Suprapubic skin (tissue), 4 donors: Measurements from ENCODE around the gene SOX8. TPM values are rescaled to one million over a fixed set of nuclear protein-coding genes. Genes with fewer than 3 reads are reported as not detected.

Source experiments
- DNase-seq, 2 donors: peaks; one replicate each; pipeline ENCODE4 v3.0.0-alpha.2; 2019; ENCODE audit warnings: low spot score in 2 of 2
- H3K27ac ChIP-seq: fragments of 200-600 bp; sonication (generic); one replicate; pipeline ENCODE4 v1.5.1; 2019
- H3K27me3 ChIP-seq: fragments of 200-600 bp; sonication (generic); one replicate; pipeline ENCODE4 v1.5.1; 2019
- H3K36me3 ChIP-seq: fragments of 200-600 bp; sonication (generic); one replicate; pipeline ENCODE4 v1.5.1; 2019
- H3K4me1 ChIP-seq: fragments of 200-600 bp; sonication (generic); one replicate; pipeline ENCODE4 v1.5.1; 2019
- H3K4me3 ChIP-seq: fragments of 200-600 bp; sonication (generic); one replicate; pipeline ENCODE4 v1.5.1; 2019; ENCODE audit warnings: mild to moderate bottlenecking
- H3K9me3 ChIP-seq: fragments of 200-600 bp; sonication (generic); one replicate; pipeline ENCODE4 v1.5.1; 2019
- EP300 ChIP-seq: sonication (generic); formaldehyde crosslinking; IDR thresholded peaks from one replicate; pipeline ENCODE4 v1.6.1; 2017; ENCODE audit warnings: antibody characterized with exemption
- POLR2A ChIP-seq, 2 donors: fragments of 450-650 bp; IDR thresholded peaks; one replicate each; pipeline ENCODE4 v1.6.1; 2017; ENCODE audit warnings: antibody characterized with exemption in 2 of 2, mild to moderate bottlenecking in 2 of 2, moderate library complexity in 2 of 2
- POLR2AphosphoS5 ChIP-seq, 3 donors: sonication (generic); formaldehyde crosslinking; IDR thresholded peaks; one replicate each; pipeline ENCODE4 v1.6.1; 2017; ENCODE audit warnings: antibody characterized with exemption in 3 of 3
- WGBS: methylation state at CpG from one replicate; pipeline ENCODE4 v1.1.5; 2018; 5-methylcytosine and 5-hydroxymethylcytosine counted together
- total RNA-seq, 4 donors: library from RNA; depleted of rRNA; stranded (reverse); fragments of >200 nt; gene quantifications; one replicate each; pipeline ENCODE4 v1.1.0, GENCODE V29; 2016
- TF ChIP-seq, protein P1 (sequence below), 2 donors: fragments of 200-600 bp in 1 of 2; fragments of 450-650 bp in 1 of 2; sonication (generic) in 1 of 2; IDR thresholded peaks; one replicate each; pipeline ENCODE4 v1.5.1; 2016 to 2019; ENCODE audit warnings: antibody characterized with exemption in 2 of 2, mild to moderate bottlenecking in 1 of 2, moderate library complexity in 1 of 2

The SOX8 gene
- total RNA-seq, 4 donors from 2014 or later: 4.0 to 12.2 (median 7.3) TPM

GRCh38 chr16:1002399-1003166 lies 21.0 kb downstream of the SOX8 start:
- Histone ChIP-seq H3K36me3 (no peaks in the 10 kb centered on the region), H3K27ac (no peak overlapping the region), H3K27me3 (peaks cover 79% of the 10 kb centered on the region), H3K9me3 (no peaks in the 10 kb centered on the region), H3K4me1 (peaks cover 22% of the 10 kb centered on the region), H3K4me3 (no peak overlapping the region)
- TF ChIP-seq, protein P1, sequence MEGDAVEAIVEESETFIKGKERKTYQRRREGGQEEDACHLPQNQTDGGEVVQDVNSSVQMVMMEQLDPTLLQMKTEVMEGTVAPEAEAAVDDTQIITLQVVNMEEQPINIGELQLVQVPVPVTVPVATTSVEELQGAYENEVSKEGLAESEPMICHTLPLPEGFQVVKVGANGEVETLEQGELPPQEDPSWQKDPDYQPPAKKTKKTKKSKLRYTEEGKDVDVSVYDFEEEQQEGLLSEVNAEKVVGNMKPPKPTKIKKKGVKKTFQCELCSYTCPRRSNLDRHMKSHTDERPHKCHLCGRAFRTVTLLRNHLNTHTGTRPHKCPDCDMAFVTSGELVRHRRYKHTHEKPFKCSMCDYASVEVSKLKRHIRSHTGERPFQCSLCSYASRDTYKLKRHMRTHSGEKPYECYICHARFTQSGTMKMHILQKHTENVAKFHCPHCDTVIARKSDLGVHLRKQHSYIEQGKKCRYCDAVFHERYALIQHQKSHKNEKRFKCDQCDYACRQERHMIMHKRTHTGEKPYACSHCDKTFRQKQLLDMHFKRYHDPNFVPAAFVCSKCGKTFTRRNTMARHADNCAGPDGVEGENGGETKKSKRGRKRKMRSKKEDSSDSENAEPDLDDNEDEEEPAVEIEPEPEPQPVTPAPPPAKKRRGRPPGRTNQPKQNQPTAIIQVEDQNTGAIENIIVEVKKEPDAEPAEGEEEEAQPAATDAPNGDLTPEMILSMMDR (IDR thresholded peaks at IDR 0.05): no peak
- no peak for TF ChIP-seq EP300
- TF ChIP-seq POLR2AphosphoS5 (IDR thresholded peaks at IDR 0.05): no peak
- TF ChIP-seq POLR2A (IDR thresholded peaks at IDR 0.05): no peak
- 57% methylated on average over 35 of the region's 46 CpGs for WGBS
- no peak for DNase-seq

- Histone ChIP-seq H3K27me3 (peaks cover 80% of the 10 kb centered on the region), H3K4me3 (no peak overlapping the region), H3K27ac (no peak overlapping the region), H3K4me1 (peaks cover 15% of the 10 kb centered on the region), H3K36me3 (no peaks in the 10 kb centered on the region), H3K9me3 (no peaks in the 10 kb centered on the region)
- DNase-seq: no peak
- WGBS: 67% methylated on average over 21 of the region's 41 CpGs
- TF ChIP-seq POLR2AphosphoS5 (IDR thresholded peaks at IDR 0.05): no peak
- TF ChIP-seq, protein P1 (IDR thresholded peaks at IDR 0.05): no peak
- no peak for TF ChIP-seq EP300
- TF ChIP-seq POLR2A (IDR thresholded peaks at IDR 0.05): no peak
These were observed 22.1 kb downstream of the SOX8 start for GRCh38 chr16:1003391-1004347.

GRCh38 chr16:1005286-1005685 lies 23.7 kb downstream of the SOX8 start:
- no peak for DNase-seq
- TF ChIP-seq, protein P1 (IDR thresholded peaks at IDR 0.05): no peak
- TF ChIP-seq POLR2A (IDR thresholded peaks at IDR 0.05) (no peak), POLR2AphosphoS5 (IDR thresholded peaks at IDR 0.05) (no peak), EP300 (no peak)
- Histone ChIP-seq H3K4me3 (no peak overlapping the region), H3K27me3 (peaks cover 80% of the 10 kb centered on the region), H3K4me1 (peaks cover 15% of the 10 kb centered on the region), H3K27ac (no peak overlapping the region), H3K9me3 (no peaks in the 10 kb centered on the region), H3K36me3 (no peaks in the 10 kb centered on the region)
- WGBS: 61% methylated on average over 5 of the region's 11 CpGs

- DNase-seq: no peak
- 82% methylated on average over 13 of the region's 25 CpGs for WGBS
- Histone ChIP-seq H3K27ac (no peak overlapping the region), H3K9me3 (no peaks in the 10 kb centered on the region), H3K27me3 (peaks cover 81% of the 10 kb centered on the region), H3K4me1 (peaks cover 15% of the 10 kb centered on the region), H3K4me3 (no peak overlapping the region), H3K36me3 (no peaks in the 10 kb centered on the region)
- TF ChIP-seq POLR2AphosphoS5 (IDR thresholded peaks at IDR 0.05) (no peak), POLR2A (IDR thresholded peaks at IDR 0.05) (no peak)
- TF ChIP-seq, protein P1 (IDR thresholded peaks at IDR 0.05): no peak
These were observed 25.2 kb downstream of the SOX8 start for GRCh38 chr16:1006781-1007180.
